ENCODE results near the gene OBP2A.

DNA sequence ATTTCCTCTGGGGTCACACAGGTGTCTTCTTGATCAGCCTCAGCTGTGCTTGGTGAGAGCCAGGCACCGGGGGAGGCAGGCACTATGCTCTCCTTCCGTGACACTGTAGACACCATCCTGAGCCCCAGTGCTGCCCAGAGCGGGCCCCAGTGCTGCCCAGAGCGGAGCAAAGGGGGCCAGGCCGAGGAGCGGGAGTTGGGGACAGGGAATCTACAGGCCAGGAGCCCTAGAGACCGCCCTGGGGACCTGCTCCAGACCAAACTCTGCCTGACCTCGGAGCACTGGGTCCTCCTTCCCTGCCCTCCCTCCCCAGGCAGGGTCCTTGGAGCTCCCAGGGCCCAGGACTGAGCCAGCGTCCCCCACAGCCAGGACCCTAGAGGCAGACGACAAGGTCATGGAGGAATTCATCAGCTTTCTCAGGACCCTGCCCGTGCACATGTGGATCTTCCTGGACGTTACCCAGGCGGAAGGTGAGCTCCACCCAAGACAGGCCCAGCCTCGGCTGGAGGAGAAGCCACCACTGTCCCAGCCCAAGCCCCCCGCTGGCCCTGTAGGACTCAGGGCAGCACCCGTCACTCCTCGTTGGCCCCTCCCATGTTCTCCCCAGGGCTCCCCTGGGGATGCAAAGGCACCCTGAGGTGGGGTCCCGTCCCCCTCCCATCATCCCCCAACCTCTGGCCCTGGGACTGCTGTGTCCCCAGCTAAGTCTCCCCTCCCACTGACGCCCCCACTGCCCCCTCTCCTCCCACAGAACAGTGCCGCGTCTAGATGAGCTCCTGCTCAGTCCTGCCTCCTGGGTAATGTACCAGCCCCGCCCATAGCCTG, 45.8 kb downstream of the OBP2A start:
- TF ChIP-seq, protein P1, sequence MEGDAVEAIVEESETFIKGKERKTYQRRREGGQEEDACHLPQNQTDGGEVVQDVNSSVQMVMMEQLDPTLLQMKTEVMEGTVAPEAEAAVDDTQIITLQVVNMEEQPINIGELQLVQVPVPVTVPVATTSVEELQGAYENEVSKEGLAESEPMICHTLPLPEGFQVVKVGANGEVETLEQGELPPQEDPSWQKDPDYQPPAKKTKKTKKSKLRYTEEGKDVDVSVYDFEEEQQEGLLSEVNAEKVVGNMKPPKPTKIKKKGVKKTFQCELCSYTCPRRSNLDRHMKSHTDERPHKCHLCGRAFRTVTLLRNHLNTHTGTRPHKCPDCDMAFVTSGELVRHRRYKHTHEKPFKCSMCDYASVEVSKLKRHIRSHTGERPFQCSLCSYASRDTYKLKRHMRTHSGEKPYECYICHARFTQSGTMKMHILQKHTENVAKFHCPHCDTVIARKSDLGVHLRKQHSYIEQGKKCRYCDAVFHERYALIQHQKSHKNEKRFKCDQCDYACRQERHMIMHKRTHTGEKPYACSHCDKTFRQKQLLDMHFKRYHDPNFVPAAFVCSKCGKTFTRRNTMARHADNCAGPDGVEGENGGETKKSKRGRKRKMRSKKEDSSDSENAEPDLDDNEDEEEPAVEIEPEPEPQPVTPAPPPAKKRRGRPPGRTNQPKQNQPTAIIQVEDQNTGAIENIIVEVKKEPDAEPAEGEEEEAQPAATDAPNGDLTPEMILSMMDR (IDR thresholded peaks at IDR 0.05; ENCODE audit: low read depth, low read length): no peak
- no peak for TF ChIP-seq EZH2phosphoT487 (IDR thresholded peaks at IDR 0.05; ENCODE audit: low read depth)

All from OCI-LY3 (cell line).